ENCODE measurements around the gene USP28. TPM values are rescaled to one million over a fixed set of nuclear protein-coding genes. Genes with fewer than 3 reads are reported as not detected.

USP28 gene
- total RNA-seq, 1 experiment from 2014 or later, result 74.4 TPM

DNA sequence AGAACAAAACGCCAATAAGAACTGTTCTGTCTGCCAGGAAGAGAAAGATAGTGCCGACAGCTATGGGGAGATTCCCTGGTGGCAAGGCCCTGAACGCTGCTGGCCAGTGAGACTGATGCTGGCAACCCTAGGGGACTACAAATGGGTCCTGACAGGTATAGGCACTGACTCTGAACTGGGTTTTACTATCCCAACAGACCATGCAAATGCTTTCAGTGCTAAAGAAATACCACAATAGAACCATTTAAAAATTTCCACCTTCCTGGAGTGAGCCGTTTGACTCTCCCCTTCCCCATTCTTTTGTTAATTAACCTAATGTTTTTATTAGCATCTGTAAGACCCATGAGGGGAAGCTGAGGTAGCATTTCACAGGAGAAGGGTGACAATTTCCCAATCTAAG, 25.7 kb downstream of the USP28 start:
- intact Hi-C loops (cut with micrococcal nuclease; ENCODE audit: unreplicated experiment), result no loop called here
- Mint-ChIP-seq H3K27me3 (ENCODE audit: insufficient read depth, unreplicated experiment) (no peaks in the 10 kb centered on the region), H3K4me1 (ENCODE audit: low read depth, unreplicated experiment) (no peaks in the 10 kb centered on the region), H3K9me3 (ENCODE audit: unreplicated experiment) (no peaks in the 10 kb centered on the region), H3K27ac (ENCODE audit: unreplicated experiment) (no peak overlapping the region), H3K36me3 (ENCODE audit: insufficient read depth, unreplicated experiment) (peaks cover 32% of the 10 kb centered on the region), H3K4me3 (ENCODE audit: unreplicated experiment) (no peak overlapping the region)
- no TSS peak for BruUV-seq (replicated peaks)
- ChIA-PET POLR2A (no interaction called here), CTCF (no interaction called here)
- H3K9me3 ChIP-seq, result no peaks in the 10 kb centered on the region
- H3K4me3 ChIP-seq (ENCODE audit: low read depth, low read length), result no peak overlapping the region
- peaks cover 6% of the 10 kb centered on the region for H3K36me3 ChIP-seq (ENCODE audit: control insufficient read depth, insufficient read depth, low read length)
- DNase-seq, result no peak
- no peaks in the 10 kb centered on the region for H3K27me3 ChIP-seq (replicated peaks; ENCODE audit: control insufficient read depth, insufficient read depth, low read length)
- no peak for TF ChIP-seq CTCF (IDR thresholded peaks at IDR 0.05; ENCODE audit: insufficient read depth in 1 of 2, low read depth in 1 of 2, low read length in 1 of 2, severe bottlenecking in 1 of 2, unreplicated experiment in 1 of 2)
- no peaks in the 10 kb centered on the region for H3K4me1 ChIP-seq

- Mint-ChIP-seq H3K4me3 (ENCODE audit: unreplicated experiment) (no peak overlapping the region), H3K27me3 (ENCODE audit: insufficient read depth, unreplicated experiment) (no peaks in the 10 kb centered on the region), H3K4me1 (ENCODE audit: low read depth, unreplicated experiment) (no peaks in the 10 kb centered on the region), H3K9me3 (ENCODE audit: unreplicated experiment) (no peaks in the 10 kb centered on the region), H3K27ac (ENCODE audit: unreplicated experiment) (no peak overlapping the region), H3K36me3 (ENCODE audit: insufficient read depth, unreplicated experiment) (peaks cover 49% of the 10 kb centered on the region)
- TF ChIP-seq CTCF (IDR thresholded peaks at IDR 0.05; ENCODE audit: insufficient read depth in 1 of 2, low read depth in 1 of 2, low read length in 1 of 2, severe bottlenecking in 1 of 2, unreplicated experiment in 1 of 2), result no peak
- H3K4me3 ChIP-seq (ENCODE audit: low read depth, low read length), result no peak overlapping the region
- no peaks in the 10 kb centered on the region for H3K4me1 ChIP-seq
- H3K9me3 ChIP-seq, result no peaks in the 10 kb centered on the region
- no peak for DNase-seq
- peaks cover 6% of the 10 kb centered on the region for H3K36me3 ChIP-seq (ENCODE audit: control insufficient read depth, insufficient read depth, low read length)
- ChIA-PET POLR2A (no interaction called here), CTCF (no interaction called here)
- no peaks in the 10 kb centered on the region for H3K27me3 ChIP-seq (replicated peaks; ENCODE audit: control insufficient read depth, insufficient read depth, low read length)
- no TSS peak for BruUV-seq (replicated peaks)
- intact Hi-C loops (cut with micrococcal nuclease; ENCODE audit: unreplicated experiment), result no loop called here
These were observed 27.8 kb downstream of the USP28 start for GRCh38 chr11:113847580-113847979.

GRCh38 chr11:113847111-113847510, 28.3 kb downstream of the USP28 start:
- intact Hi-C loops (cut with micrococcal nuclease; ENCODE audit: unreplicated experiment), result no loop called here
- no peaks in the 10 kb centered on the region for H3K4me1 Mint-ChIP-seq (ENCODE audit: low read depth, unreplicated experiment)
- no peak for TF ChIP-seq CTCF (IDR thresholded peaks at IDR 0.05; ENCODE audit: insufficient read depth in 1 of 2, low read depth in 1 of 2, low read length in 1 of 2, severe bottlenecking in 1 of 2, unreplicated experiment in 1 of 2)
- Histone ChIP-seq H3K36me3 (ENCODE audit: control insufficient read depth, insufficient read depth, low read length) (peaks cover 6% of the 10 kb centered on the region), H3K27me3 (replicated peaks; ENCODE audit: control insufficient read depth, insufficient read depth, low read length) (no peaks in the 10 kb centered on the region), H3K4me3 (ENCODE audit: low read depth, low read length) (no peak overlapping the region), H3K4me1 (no peaks in the 10 kb centered on the region), H3K9me3 (no peaks in the 10 kb centered on the region)
- no peaks in the 10 kb centered on the region for H3K9me3 Mint-ChIP-seq (ENCODE audit: unreplicated experiment)
- ChIA-PET POLR2A (no interaction called here), CTCF (no interaction called here)
- no peak overlapping the region for H3K27ac Mint-ChIP-seq (ENCODE audit: unreplicated experiment)
- H3K27me3 Mint-ChIP-seq (ENCODE audit: insufficient read depth, unreplicated experiment), result no peaks in the 10 kb centered on the region
- H3K4me3 Mint-ChIP-seq (ENCODE audit: unreplicated experiment), result no peak overlapping the region
- peaks cover 50% of the 10 kb centered on the region for H3K36me3 Mint-ChIP-seq (ENCODE audit: insufficient read depth, unreplicated experiment)
- no peak for DNase-seq
- no TSS peak for BruUV-seq (replicated peaks)

All from Caco-2 (cell line).